K562 (cell line): ENCODE results near the gene POR. TPM values are rescaled to one million over a fixed set of nuclear protein-coding genes. Genes with fewer than 3 reads are reported as not detected.
A peak's percentile ranks its signal among the peaks of the same experiment; 100 is the strongest.

ENCODE experiments used
- BHLHE40 ChIP-seq: IDR thresholded peaks from 2 replicates; pipeline ENCODE4 v1.6.1; 2011; ENCODE audit warnings: low read length, improper control_type of control experiment
- E2F3 ChIP-seq: fragments of 250-450 bp; sonication (Bioruptor Pico); IDR thresholded peaks from 2 replicates; pipeline ENCODE4 v1.4.0; 2020; ENCODE audit warnings: mild to moderate bottlenecking
- GABPA ChIP-seq: fragments of 200-800 bp; sonication (Bioruptor generic); conservative IDR thresholded peaks from 2 replicates; pipeline ENCODE4 v1.6.1; 2016; ENCODE audit warnings: low read depth, missing genetic modification characterization, missing compliant biosample characterization
- HMG20B ChIP-seq: fragments of 250-450 bp; sonication (Bioruptor Pico); IDR thresholded peaks from 2 replicates; pipeline ENCODE4 v1.5.0; 2021; ENCODE audit warnings: mild to moderate bottlenecking
- KAT7 ChIP-seq: sonication (generic); formaldehyde crosslinking; IDR thresholded peaks from 2 replicates; pipeline ENCODE4 v1.8.0; 2022; ENCODE audit warnings: missing genetic modification reagents, mild to moderate bottlenecking, borderline replicate concordance
- MXI1 ChIP-seq: IDR thresholded peaks from 2 replicates; pipeline ENCODE4 v1.6.1; 2011; ENCODE audit warnings: low read depth, mild to moderate bottlenecking, improper control_type of control experiment, low read length
- NR2C2 ChIP-seq, 2 experiments: fragments of 200-800 bp in 1 of 2; sonication (Bioruptor generic) in 1 of 2; sonication (generic) in 1 of 2; formaldehyde crosslinking in 1 of 2; IDR thresholded peaks; 2 replicates each; pipeline versions ENCODE4 v1.6.1 to v1.8.0; 2016 to 2022; ENCODE audit warnings: mild to moderate bottlenecking in 1 of 2, missing compliant biosample characterization in 1 of 2, missing genetic modification characterization in 1 of 2, missing genetic modification reagents in 1 of 2
- PHB2 ChIP-seq: fragments of 450-650 bp; IDR thresholded peaks from 2 replicates; pipeline ENCODE4 v1.6.1; 2017; ENCODE audit warnings: low read depth
- RUNX1 ChIP-seq: sonication (generic); IDR thresholded peaks from 2 replicates; pipeline ENCODE4 v1.6.1; 2016; ENCODE audit warnings: antibody characterized with exemption, low read depth
- SMAD4 ChIP-seq: fragments of 250-450 bp; sonication (Bioruptor Pico); conservative IDR thresholded peaks from 2 replicates; pipeline ENCODE4 v1.8.0; 2021; ENCODE audit warnings: inconsistent platforms, mild to moderate bottlenecking, moderate library complexity
- SUPT5H ChIP-seq: fragments of 450-650 bp; IDR thresholded peaks from 2 replicates; pipeline ENCODE4 v1.6.1; 2016
- TAF15 ChIP-seq: fragments of 200-400 bp; formaldehyde crosslinking; IDR thresholded peaks from 2 replicates; pipeline ENCODE4 v1.6.1; 2017; ENCODE audit warnings: mild to moderate bottlenecking, low read depth, low read length, moderate library complexity
- TBL1XR1 ChIP-seq, 2 experiments: IDR thresholded peaks; 2 replicates each; pipeline ENCODE4 v1.6.1; 2012; ENCODE audit warnings: improper control_type of control experiment in 2 of 2, low read length in 2 of 2, mild to moderate bottlenecking in 1 of 2
- TCF7L2 ChIP-seq: fragments of 150-350 bp; IDR thresholded peaks from 2 replicates; pipeline ENCODE4 v1.6.1; 2016; ENCODE audit warnings: low read depth, mild to moderate bottlenecking, low read length, moderate library complexity
- USF2 ChIP-seq: sonication (generic); formaldehyde crosslinking; IDR thresholded peaks from 2 replicates; pipeline ENCODE4 v1.5.0; 2020; ENCODE audit warnings: missing genetic modification reagents
- ZNF146 ChIP-seq: IDR thresholded peaks from one replicate; pipeline ENCODE4 v1.6.1; 2018; ENCODE audit warnings: missing compliant biosample characterization; ENCODE audit not compliant: unreplicated experiment
- ZNF282 ChIP-seq: sonication (generic); formaldehyde crosslinking; IDR thresholded peaks from 2 replicates; pipeline ENCODE4 v1.8.1; 2023; ENCODE audit warnings: missing genetic modification reagents
- polyA plus RNA-seq, 8 experiments: library from polyadenylated mRNA; depleted of rRNA in 4 of 8; stranded (reverse) in 5 of 8; unstranded in 3 of 8; fragments of >200 nt; fragmentation: Nextera tagmentation in 2 of 8; fragmentation: Illumina TruSeq in 1 of 8; extraction: Ambion mirVana in 2 of 8; extraction: Trizol in 1 of 8; gene quantifications; 2 replicates each; pipeline versions ENCODE4 v1.2.1 to v1.2.3, GENCODE V29; 2011 to 2014; ENCODE audit warnings: inconsistent platforms in 1 of 8, missing spikeins in 1 of 8
- total RNA-seq, 7 experiments: library from RNA; depleted of rRNA in 6 of 7; stranded (reverse); fragments of >200 nt in 6 of 7; fragmentation: Illumina TruSeq in 2 of 7; extraction: Trizol in 2 of 7; gene quantifications; 2 replicates each; pipeline versions ENCODE4 v1.2.1 to v1.2.3, GENCODE V29; 2011 to 2021; ENCODE audit warnings: low replicate concordance in 1 of 7
- TF ChIP-seq, protein P1 (sequence below): fragments of 450-650 bp; formaldehyde crosslinking; IDR thresholded peaks from 2 replicates; pipeline ENCODE4 v1.4.0; 2020; ENCODE audit warnings: mild to moderate bottlenecking, moderate library complexity
- TF ChIP-seq, protein P2 (sequence below): fragments of 250-450 bp; sonication (Bioruptor Pico); IDR thresholded peaks from 2 replicates; pipeline ENCODE4 v1.4.0; 2020; ENCODE audit warnings: borderline replicate concordance
- TF ChIP-seq, protein P3 (sequence below), 2 experiments: fragments of 450-650 bp; IDR thresholded peaks; 2 replicates each; pipeline ENCODE4 v1.6.1; 2018; ENCODE audit warnings: mild to moderate bottlenecking in 2 of 2, low read depth in 1 of 2; ENCODE audit not compliant: partially characterized antibody in 2 of 2

The POR gene
- total and polyA plus RNA-seq, 9 of the 15 experiments (the other 6 are each of a cell fraction or from before 2014, with no cell fraction given), result 4.7 to 142 (median 40.8) TPM

GRCh38 chr7:75914655-75915415 is at the start of gene POR (continued):
- TF ChIP-seq USF2 (no peak; the same call in 1 of the 2 replicates), ZNF282 (no peak), GABPA (tag) (peak; percentile 58), SMAD4 (CRISPR knock-in tag) (peak; percentile 61), E2F3 (CRISPR knock-in tag) (no peak; the same call in 1 of the 2 replicates), TCF7L2 (peak; percentile 100), NR2C2 (CRISPR knock-in tag; IDR thresholded peaks at IDR 0.05) (peak; percentile 29; the same call in 1 of the 2 replicates), NR2C2 (tag; IDR thresholded peaks at IDR 0.05) (no peak; the same call in 1 of the 2 replicates), BHLHE40 (peak; percentile 99), RUNX1 (no peak), TBL1XR1 (IDR thresholded peaks at IDR 0.05; ENCODE audit: low read length in 2 of 2) (peak; percentile 34 to 61; a peak in 3 of 4 replicates), SUPT5H (peak; percentile 93), MXI1 (peak; percentile 47; the same call in 1 of the 2 replicates), ZNF146 (CRISPR knock-in tag) (no peak), HMG20B (no peak), TAF15 (no peak), PHB2 (no peak), KAT7 (peak; percentile 87)
- TF ChIP-seq, protein P1, sequence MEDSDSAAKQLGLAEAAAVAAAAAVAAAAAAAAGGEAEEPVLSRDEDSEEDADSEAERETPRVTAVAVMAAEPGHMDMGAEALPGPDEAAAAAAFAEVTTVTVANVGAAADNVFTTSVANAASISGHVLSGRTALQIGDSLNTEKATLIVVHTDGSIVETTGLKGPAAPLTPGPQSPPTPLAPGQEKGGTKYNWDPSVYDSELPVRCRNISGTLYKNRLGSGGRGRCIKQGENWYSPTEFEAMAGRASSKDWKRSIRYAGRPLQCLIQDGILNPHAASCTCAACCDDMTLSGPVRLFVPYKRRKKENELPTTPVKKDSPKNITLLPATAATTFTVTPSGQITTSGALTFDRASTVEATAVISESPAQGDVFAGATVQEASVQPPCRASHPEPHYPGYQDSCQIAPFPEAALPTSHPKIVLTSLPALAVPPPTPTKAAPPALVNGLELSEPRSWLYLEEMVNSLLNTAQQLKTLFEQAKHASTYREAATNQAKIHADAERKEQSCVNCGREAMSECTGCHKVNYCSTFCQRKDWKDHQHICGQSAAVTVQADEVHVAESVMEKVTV (CRISPR knock-in tag), result 0 out of 2 replicates have a peak, but pooled peaks have one; percentile 5
- TF ChIP-seq, protein P2, sequence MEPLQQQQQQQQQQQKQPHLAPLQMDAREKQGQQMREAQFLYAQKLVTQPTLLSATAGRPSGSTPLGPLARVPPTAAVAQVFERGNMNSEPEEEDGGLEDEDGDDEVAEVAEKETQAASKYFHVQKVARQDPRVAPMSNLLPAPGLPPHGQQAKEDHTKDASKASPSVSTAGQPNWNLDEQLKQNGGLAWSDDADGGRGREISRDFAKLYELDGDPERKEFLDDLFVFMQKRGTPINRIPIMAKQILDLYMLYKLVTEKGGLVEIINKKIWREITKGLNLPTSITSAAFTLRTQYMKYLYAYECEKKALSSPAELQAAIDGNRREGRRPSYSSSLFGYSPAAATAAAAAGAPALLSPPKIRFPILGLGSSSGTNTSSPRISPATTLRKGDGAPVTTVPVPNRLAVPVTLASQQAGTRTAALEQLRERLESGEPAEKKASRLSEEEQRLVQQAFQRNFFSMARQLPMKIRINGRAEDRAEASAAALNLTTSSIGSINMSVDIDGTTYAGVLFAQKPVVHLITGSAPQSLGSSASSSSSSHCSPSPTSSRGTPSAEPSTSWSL (CRISPR knock-in tag), result no peak
- TF ChIP-seq, protein P3, sequence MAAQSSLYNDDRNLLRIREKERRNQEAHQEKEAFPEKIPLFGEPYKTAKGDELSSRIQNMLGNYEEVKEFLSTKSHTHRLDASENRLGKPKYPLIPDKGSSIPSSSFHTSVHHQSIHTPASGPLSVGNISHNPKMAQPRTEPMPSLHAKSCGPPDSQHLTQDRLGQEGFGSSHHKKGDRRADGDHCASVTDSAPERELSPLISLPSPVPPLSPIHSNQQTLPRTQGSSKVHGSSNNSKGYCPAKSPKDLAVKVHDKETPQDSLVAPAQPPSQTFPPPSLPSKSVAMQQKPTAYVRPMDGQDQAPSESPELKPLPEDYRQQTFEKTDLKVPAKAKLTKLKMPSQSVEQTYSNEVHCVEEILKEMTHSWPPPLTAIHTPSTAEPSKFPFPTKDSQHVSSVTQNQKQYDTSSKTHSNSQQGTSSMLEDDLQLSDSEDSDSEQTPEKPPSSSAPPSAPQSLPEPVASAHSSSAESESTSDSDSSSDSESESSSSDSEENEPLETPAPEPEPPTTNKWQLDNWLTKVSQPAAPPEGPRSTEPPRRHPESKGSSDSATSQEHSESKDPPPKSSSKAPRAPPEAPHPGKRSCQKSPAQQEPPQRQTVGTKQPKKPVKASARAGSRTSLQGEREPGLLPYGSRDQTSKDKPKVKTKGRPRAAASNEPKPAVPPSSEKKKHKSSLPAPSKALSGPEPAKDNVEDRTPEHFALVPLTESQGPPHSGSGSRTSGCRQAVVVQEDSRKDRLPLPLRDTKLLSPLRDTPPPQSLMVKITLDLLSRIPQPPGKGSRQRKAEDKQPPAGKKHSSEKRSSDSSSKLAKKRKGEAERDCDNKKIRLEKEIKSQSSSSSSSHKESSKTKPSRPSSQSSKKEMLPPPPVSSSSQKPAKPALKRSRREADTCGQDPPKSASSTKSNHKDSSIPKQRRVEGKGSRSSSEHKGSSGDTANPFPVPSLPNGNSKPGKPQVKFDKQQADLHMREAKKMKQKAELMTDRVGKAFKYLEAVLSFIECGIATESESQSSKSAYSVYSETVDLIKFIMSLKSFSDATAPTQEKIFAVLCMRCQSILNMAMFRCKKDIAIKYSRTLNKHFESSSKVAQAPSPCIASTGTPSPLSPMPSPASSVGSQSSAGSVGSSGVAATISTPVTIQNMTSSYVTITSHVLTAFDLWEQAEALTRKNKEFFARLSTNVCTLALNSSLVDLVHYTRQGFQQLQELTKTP (IDR thresholded peaks at IDR 0.05; ENCODE audit: low read depth in 1 of 2, partially characterized antibody in 2 of 2), result no peak
